GM21526 (cell line): ENCODE results near the gene TCF25.
"Not testable (repeated sequence)": the region's sequence is repeated elsewhere in the genome, so short reads cannot be mapped to it uniquely, and the experiment has no call there.

Experiments
- ATAC-seq: cut with Tn5 transposase; IDR thresholded peaks from one replicate; pipeline ENCODE4 v1.9.1; 2021; ENCODE audit warnings: moderate library complexity; ENCODE audit not compliant: unreplicated experiment, low FRiP score

Gene TCF25

GRCh38 chr16:89873109-89873971 lies at the start of gene TCF25:
TCF25 (plus strand) TSS chr16:89873592; CDS start chr16:89873668, 76 bp downstream.
- ATAC-seq: peak; percentile 31

GRCh38 chr16:89823824-89824148 lies 49.6 kb upstream of the TCF25 start:
- ATAC-seq: not testable (repeated sequence)

GRCh38 chr16:89826531-89827382 lies 46.6 kb upstream of the TCF25 start:
- ATAC-seq: no peak

- ATAC-seq: no peak
These were observed 45.8 kb upstream of the TCF25 start for GRCh38 chr16:89827383-89828198.

- ATAC-seq: peak; percentile 44
These were observed 45.1 kb upstream of the TCF25 start, which contains the start of gene SPIRE2 for GRCh38 chr16:89828199-89828869. SPIRE2 (plus strand) TSS chr16:89828475; CDS start chr16:89828551, 76 bp downstream.

GRCh38 chr16:89828870-89829629 lies 44.3 kb upstream of the TCF25 start:
- ATAC-seq: no peak

GRCh38 chr16:89829630-89830437 lies 43.6 kb upstream of the TCF25 start:
- no peak for ATAC-seq

GRCh38 chr16:89831810-89832328 lies 41.5 kb upstream of the TCF25 start:
- no peak for ATAC-seq

GRCh38 chr16:89833664-89834363 lies 39.6 kb upstream of the TCF25 start:
- ATAC-seq: not testable (repeated sequence)

- not testable (repeated sequence) for ATAC-seq
These were observed 38.5 kb upstream of the TCF25 start for GRCh38 chr16:89834813-89835363.

- ATAC-seq: not testable (repeated sequence)
These were observed 36.9 kb upstream of the TCF25 start for GRCh38 chr16:89836484-89836883.

- no peak for ATAC-seq
These were observed 36.3 kb upstream of the TCF25 start for GRCh38 chr16:89837014-89837546.

- ATAC-seq: no peak
These were observed 32.1 kb upstream of the TCF25 start for GRCh38 chr16:89841275-89841674.

GRCh38 chr16:89842471-89843408 lies 30.7 kb upstream of the TCF25 start:
- ATAC-seq: no peak

- no peak for ATAC-seq
These were observed 29.7 kb upstream of the TCF25 start for GRCh38 chr16:89843409-89844350.
